ENCODE data around the gene LGALS3BP.

Gene LGALS3BP

DNA sequence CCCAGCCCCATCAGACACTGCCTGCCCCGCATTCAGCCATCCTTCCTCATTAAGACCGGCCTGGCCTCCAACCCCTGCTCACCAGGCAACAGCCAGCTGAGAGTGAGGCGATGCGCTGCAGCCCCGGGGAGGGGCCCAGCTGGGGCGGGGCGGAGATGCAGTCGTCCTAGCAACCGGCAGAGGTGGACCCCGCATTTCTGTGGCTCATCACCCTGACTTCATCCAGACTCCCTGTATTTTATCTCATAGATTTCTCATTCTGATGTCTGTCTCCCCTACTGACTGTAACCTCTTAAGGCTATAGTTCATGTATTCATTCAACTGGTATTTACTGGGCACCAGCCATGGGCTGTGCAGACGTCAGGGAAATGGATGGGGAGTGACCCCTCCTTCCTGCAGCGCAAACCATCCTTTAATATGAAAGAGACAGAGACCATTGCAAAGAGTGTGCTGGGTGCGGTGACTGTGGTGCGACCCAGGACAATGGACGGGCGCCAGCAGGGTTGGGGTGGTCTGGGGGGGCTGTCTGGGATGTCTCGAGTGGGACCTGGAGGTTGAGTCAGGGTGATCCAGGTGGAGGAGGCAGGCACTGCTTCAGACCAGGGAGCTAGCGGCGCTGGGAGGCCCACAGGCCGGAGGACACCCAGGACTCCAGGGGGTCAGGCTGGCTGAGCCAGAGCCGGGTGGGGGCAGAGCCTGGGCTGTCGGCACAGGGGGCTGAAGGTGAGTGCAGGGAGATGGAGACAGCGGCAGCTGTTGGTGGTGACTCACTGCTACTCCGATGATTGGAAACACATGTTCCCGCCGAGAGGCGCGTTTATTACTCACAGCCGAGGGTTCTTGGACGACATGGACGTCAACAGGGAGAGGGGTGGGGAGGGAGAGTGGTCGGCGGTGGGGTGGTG lies 44.1 kb downstream of the LGALS3BP start:
- no peak overlapping the region for H3K4me3 ChIP-seq (ENCODE audit: low read depth, low read length)
- in situ Hi-C loops (cut with HindIII; ENCODE audit: low sequenced_read_pairs), result no loop called here
- DNase-seq (ENCODE audit: low read depth, low spot score), result peak; percentile 98
- TF ChIP-seq, protein P1, sequence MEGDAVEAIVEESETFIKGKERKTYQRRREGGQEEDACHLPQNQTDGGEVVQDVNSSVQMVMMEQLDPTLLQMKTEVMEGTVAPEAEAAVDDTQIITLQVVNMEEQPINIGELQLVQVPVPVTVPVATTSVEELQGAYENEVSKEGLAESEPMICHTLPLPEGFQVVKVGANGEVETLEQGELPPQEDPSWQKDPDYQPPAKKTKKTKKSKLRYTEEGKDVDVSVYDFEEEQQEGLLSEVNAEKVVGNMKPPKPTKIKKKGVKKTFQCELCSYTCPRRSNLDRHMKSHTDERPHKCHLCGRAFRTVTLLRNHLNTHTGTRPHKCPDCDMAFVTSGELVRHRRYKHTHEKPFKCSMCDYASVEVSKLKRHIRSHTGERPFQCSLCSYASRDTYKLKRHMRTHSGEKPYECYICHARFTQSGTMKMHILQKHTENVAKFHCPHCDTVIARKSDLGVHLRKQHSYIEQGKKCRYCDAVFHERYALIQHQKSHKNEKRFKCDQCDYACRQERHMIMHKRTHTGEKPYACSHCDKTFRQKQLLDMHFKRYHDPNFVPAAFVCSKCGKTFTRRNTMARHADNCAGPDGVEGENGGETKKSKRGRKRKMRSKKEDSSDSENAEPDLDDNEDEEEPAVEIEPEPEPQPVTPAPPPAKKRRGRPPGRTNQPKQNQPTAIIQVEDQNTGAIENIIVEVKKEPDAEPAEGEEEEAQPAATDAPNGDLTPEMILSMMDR (IDR thresholded peaks at IDR 0.05; ENCODE audit: low read depth, low read length), result no peak

DNA sequence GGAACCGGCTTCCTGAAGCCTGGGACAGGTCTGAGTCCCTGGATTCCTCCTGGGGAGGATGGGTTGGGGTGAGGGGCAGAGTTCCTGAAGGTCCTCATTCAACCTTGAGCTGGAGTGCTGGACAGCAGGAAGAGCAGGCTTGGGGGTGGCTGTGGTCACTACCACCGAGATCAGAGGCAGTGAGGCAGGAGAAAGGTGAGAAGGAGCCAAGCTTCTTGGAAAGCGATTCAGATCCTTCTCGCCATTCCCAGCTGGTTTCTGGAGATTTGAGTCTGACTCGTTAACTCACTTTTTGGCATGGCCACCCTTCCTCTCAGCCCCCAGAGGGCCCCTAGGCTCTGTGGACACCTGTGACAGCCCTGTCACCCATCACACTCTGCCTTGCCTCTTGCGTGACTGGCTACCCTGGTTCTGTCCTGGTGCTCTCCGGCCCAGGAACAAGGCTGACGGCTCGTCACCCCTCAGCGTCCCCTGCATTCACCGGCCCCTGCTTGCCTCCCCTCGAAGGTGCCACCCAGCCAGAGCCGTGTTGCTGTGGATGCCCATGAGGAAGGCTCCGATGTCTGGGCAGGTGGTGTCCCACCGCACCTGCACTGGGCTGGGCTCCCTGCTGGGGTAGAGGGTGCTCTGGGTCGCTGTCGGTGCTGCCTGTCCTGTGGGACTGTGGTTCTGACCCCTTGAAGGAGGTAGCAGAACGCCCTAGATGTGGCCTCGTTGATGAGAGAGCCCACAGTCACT lies 44.9 kb downstream of the LGALS3BP start:
- no peak overlapping the region for H3K4me3 ChIP-seq (ENCODE audit: low read depth, low read length)
- no peak for DNase-seq (ENCODE audit: low read depth, low spot score)
- in situ Hi-C loops (cut with HindIII; ENCODE audit: low sequenced_read_pairs), result no loop called here
- TF ChIP-seq, protein P1 (IDR thresholded peaks at IDR 0.05; ENCODE audit: low read depth, low read length), result no peak

DNA sequence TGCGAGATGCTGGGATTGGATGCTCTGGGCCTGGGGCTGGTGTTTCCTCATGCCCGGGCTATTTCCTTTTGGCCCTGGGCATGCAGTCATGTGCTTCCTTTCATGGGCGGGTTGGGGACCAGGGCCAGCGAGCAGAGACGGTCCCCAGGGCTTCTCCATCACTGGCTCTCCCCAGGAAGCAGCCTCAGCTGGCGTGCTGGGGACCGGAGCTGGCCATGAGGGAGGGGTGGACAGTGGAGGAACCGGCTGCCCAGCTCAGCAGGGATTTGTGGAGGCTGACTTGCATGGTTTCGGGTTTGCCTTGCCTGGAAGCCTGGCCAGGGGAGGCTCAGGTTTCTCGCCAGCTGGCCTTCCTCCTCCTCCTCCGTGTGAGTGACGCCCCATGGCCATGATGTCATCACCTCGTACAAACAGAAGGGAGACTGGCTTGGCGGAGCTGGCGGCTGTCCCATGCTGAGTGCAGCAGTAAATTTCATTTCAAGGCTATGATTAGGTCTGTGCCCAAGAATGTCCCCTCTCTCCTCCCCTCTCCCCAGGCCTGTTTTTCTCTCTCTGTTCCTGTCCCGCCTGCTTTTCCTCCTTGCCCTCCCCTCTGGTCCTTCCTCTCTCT lies 45.7 kb downstream of the LGALS3BP start:
- DNase-seq (ENCODE audit: low read depth, low spot score), result peak; percentile 100
- TF ChIP-seq, protein P1 (IDR thresholded peaks at IDR 0.05; ENCODE audit: low read depth, low read length), result no peak
- in situ Hi-C loops (cut with HindIII; ENCODE audit: low sequenced_read_pairs), result no loop called here
- H3K4me3 ChIP-seq (ENCODE audit: low read depth, low read length), result no peak overlapping the region

DNA sequence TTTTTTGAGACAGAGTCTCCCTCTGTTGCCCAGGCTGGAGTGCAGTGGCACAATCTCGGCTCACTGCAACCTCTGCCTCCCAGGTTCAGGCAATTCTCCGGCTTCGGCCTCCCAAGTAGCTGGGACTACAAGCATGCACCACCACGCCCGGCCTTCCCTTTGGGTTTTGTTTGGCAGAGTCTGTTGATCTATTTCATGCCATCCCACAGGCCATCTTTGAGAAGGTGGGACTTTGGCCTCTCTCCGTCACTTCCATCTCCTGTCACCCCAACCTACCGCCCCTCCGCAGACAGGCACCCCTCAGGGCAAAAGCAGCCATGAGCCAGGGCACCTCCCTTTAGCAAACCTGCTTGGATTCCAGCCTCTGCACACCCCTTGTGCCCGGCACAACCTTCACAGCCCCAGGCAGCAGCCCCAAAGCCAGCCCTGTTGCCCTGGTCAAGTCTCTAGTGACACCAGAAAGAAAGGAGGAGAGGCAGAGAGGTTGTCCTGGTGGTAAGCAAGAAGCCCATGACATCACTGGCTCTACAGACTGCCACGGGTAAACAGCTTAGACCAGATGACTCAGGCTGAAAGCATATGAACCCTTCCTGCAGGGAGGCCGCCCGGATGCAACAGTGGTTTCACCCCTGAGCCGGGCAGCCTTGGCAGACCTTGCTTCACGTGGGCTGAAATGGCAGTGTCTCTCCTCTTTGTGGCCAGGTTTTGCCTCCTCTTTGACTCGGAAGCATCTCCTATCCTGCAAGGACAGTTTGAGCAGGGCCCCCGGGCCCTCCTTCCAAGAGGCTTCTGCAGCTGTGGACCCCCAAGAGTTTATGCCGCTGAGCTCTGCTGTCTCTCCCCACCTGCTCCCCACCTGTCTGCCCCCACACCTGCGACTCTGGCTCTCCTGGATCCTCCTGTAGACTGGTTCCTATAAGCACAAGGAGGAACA lies 46.4 kb downstream of the LGALS3BP start:
- TF ChIP-seq, protein P1 (IDR thresholded peaks at IDR 0.05; ENCODE audit: low read depth, low read length), result no peak
- H3K4me3 ChIP-seq (ENCODE audit: low read depth, low read length), result no peak overlapping the region
- DNase-seq (ENCODE audit: low read depth, low spot score), result peak; percentile 97
- in situ Hi-C loops (cut with HindIII; ENCODE audit: low sequenced_read_pairs), result no loop called here

DNA sequence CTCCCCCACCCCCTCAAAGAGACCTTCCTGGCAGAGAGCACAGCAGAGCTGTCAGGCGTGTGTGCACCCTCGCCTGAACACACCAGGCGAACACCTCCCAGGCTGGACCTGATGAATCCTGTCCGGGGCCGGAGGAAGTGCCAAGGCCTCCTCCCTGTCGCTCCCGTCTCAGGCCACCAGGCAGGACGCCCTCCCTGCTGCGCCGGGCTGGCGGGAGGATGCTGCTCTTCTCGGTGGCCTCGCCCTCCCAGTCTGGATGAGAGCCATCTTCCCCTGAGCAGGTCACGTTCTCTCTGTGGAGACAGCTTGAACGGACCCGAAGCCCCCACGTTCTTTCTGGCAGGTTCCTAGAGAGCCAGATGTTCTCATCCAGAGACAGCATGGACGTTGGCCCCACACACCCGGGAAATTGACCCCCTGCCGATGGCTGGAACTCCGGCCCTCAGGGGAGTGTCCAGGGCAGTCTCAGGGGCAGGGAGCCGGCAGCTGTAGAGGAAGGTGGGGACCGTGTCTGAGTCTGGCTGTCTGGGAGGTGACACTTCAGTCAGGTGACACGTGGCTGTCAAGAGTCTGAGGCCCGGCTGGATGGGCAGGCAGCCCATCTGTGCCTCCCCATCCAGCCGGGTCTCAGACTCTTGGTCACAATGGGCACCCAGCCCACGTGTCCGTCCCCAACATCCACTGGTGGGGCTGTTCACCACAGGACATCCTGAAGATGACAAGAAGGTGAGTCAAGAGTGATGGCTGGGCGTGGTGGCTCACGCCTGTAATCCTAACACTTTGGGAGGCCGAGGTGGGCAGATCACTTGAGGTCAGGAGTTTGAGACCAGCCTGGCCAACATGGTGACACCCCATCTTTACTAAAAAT lies 49.6 kb downstream of the LGALS3BP start:
- in situ Hi-C loops (cut with HindIII; ENCODE audit: low sequenced_read_pairs), result no loop called here
- DNase-seq (ENCODE audit: low read depth, low spot score), result no peak
- TF ChIP-seq, protein P1 (IDR thresholded peaks at IDR 0.05; ENCODE audit: low read depth, low read length), result no peak
- no peak overlapping the region for H3K4me3 ChIP-seq (ENCODE audit: low read depth, low read length)

All from astrocyte of the spinal cord (primary cell).